RWPE2 (cell line): Measurements from ENCODE around the gene LRFN2.

Experiments
- ATAC-seq: fragments of 200-7000 bp; cut with Tn5 transposase; 3 replicates; pipeline ENCODE4 v1.9.1; 2021; ENCODE audit warnings: low read depth
- DNase-seq: peaks from one replicate; pipeline ENCODE4 v3.0.0-alpha.2; 2020; ENCODE audit warnings: low spot score
- H3K27ac ChIP-seq: fragments of 450-650 bp; 2 replicates; pipeline ENCODE4 v1.5.1; 2017; ENCODE audit warnings: mild to moderate bottlenecking; ENCODE audit not compliant: poor library complexity, severe bottlenecking
- H3K27me3 ChIP-seq: fragments of 250-450 bp; sonication (Bioruptor Pico); 2 replicates; pipeline ENCODE4 v1.5.1; 2021; ENCODE audit warnings: mild to moderate bottlenecking, moderate library complexity; ENCODE audit not compliant: insufficient read depth, poor library complexity, severe bottlenecking
- H3K36me3 ChIP-seq: fragments of 250-450 bp; sonication (Bioruptor Pico); 2 replicates; pipeline ENCODE4 v1.5.1; 2020; ENCODE audit warnings: low read depth, mild to moderate bottlenecking, moderate library complexity
- H3K4me1 ChIP-seq: fragments of 250-450 bp; sonication (Bioruptor Pico); 2 replicates; pipeline ENCODE4 v1.5.1; 2021; ENCODE audit warnings: mild to moderate bottlenecking, moderate library complexity; ENCODE audit not compliant: insufficient read depth, poor library complexity, severe bottlenecking
- H3K4me3 ChIP-seq: fragments of 250-450 bp; sonication (Bioruptor Pico); 2 replicates; pipeline ENCODE4 v1.5.1; 2021; ENCODE audit warnings: mild to moderate bottlenecking, moderate library complexity; ENCODE audit not compliant: severe bottlenecking
- H3K9me3 ChIP-seq: fragments of 250-450 bp; sonication (Bioruptor Pico); 2 replicates; pipeline ENCODE4 v1.5.1; 2021; ENCODE audit warnings: mild to moderate bottlenecking, moderate library complexity; ENCODE audit not compliant: severe bottlenecking
- TF ChIP-seq, protein P1 (sequence below): fragments of 450-650 bp; IDR thresholded peaks from one replicate; pipeline ENCODE4 v1.5.1; 2017; ENCODE audit warnings: mild to moderate bottlenecking, moderate library complexity; ENCODE audit not compliant: poor library complexity, severe bottlenecking

Gene LRFN2

DNA sequence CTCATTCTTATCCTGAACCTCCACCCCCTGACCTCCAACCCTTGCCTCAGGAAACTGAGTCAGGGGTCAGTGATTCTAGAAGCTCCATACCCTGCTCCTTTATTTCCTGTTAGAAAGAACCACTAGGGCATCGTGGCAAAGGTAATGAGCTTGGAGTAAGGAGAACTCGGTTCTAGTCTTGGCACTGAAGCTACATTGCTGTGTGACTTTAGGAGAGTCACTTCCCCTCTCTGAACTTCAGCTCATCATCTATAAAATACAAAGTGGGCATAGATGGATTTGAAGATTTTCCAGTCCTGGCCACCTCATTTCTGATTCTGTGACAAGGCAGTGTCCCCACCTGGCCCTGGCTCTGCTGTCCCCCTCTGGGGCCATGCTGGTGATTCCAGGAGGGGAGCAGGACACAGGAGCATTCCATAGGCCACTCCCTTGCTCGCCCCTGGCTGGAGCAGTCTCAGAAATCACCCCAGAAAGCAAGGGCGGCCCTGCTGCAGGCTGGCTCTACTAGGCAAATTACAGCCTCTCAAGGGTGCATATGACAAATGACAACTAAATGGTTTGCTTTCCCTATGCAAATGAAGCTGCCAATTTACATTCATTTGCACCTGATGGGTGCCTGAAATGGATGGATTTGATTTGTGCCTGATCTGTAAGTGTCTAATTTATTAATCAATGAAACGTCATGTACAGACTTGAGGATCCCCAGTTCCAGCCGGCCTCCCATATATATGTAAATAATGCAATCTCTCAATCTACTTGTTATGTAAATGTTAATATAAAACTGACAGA is 62.2 kb downstream of the LRFN2 start:
- no peaks in the 10 kb centered on the region for H3K27me3 ChIP-seq
- TF ChIP-seq, protein P1, sequence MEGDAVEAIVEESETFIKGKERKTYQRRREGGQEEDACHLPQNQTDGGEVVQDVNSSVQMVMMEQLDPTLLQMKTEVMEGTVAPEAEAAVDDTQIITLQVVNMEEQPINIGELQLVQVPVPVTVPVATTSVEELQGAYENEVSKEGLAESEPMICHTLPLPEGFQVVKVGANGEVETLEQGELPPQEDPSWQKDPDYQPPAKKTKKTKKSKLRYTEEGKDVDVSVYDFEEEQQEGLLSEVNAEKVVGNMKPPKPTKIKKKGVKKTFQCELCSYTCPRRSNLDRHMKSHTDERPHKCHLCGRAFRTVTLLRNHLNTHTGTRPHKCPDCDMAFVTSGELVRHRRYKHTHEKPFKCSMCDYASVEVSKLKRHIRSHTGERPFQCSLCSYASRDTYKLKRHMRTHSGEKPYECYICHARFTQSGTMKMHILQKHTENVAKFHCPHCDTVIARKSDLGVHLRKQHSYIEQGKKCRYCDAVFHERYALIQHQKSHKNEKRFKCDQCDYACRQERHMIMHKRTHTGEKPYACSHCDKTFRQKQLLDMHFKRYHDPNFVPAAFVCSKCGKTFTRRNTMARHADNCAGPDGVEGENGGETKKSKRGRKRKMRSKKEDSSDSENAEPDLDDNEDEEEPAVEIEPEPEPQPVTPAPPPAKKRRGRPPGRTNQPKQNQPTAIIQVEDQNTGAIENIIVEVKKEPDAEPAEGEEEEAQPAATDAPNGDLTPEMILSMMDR = no peak
- no peak for DNase-seq
- H3K36me3 ChIP-seq = no peaks in the 10 kb centered on the region
- no peak for ATAC-seq
- no peak overlapping the region for H3K4me3 ChIP-seq
- H3K4me1 ChIP-seq = no peaks in the 10 kb centered on the region
- no peaks in the 10 kb centered on the region for H3K9me3 ChIP-seq
- no peak overlapping the region for H3K27ac ChIP-seq

GRCh38 chr6:40523505-40524172 is 63.5 kb downstream of the LRFN2 start:
- DNase-seq = no peak
- H3K4me3 ChIP-seq = no peak overlapping the region
- H3K36me3 ChIP-seq = no peaks in the 10 kb centered on the region
- H3K9me3 ChIP-seq = no peaks in the 10 kb centered on the region
- H3K4me1 ChIP-seq = no peaks in the 10 kb centered on the region
- no peaks in the 10 kb centered on the region for H3K27me3 ChIP-seq
- H3K27ac ChIP-seq = no peak overlapping the region
- TF ChIP-seq, protein P1 = no peak
- ATAC-seq = peak; percentile 38; the same call in 2 of the 3 replicates

DNA sequence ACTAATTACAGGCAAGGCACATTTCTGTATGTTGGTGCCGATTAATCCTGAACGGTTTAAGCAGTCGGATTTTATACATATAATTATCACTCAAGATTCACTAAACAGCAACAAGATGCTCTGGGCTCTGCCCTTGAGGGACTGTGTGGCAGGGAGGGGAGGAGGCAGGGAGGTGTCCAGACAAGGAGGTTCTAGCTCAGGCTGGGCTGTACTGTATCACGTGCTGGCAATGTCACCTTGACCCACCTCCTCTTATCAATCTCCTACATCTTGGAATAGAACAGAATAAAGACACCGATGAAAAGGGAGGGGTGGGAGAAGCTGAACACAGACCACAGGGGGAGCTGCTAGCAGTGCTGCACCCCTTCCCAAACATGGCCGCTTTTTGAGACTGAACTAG is 65.7 kb downstream of the LRFN2 start:
- TF ChIP-seq, protein P1 = no peak
- ATAC-seq (no peak), DNase-seq (no peak)
- Histone ChIP-seq H3K27me3 (peaks cover 2% of the 10 kb centered on the region), H3K36me3 (no peaks in the 10 kb centered on the region), H3K27ac (no peak overlapping the region), H3K4me3 (no peak overlapping the region), H3K4me1 (no peaks in the 10 kb centered on the region), H3K9me3 (no peaks in the 10 kb centered on the region)

DNA sequence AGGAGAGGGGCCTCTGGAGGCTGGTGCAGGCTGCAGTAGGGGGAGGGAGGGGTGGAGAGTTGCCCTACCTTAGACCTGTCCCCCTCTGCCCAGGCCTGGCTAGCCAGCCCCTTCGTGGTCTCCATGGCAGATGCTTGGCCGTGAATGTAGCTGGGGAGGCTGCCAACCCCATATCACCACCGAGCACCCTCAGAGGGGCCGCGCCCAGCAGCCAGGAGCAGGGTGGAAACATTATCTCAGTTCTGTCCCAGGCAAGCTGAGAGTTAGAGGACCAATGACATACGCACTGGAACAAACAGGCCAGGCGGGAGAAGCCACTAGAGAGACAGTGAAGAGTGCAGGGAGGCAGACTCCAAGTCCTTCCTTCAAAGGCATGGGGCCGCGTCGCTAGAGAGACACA is 66.5 kb downstream of the LRFN2 start:
- no peak for ATAC-seq

More for the DNA sequence above, 66.5 kb downstream of the LRFN2 start:
- no peak overlapping the region for H3K27ac ChIP-seq
- H3K4me3 ChIP-seq = no peak overlapping the region
- no peaks in the 10 kb centered on the region for H3K36me3 ChIP-seq
- TF ChIP-seq, protein P1 = no peak
- H3K27me3 ChIP-seq = peaks cover 2% of the 10 kb centered on the region
- H3K9me3 ChIP-seq = no peaks in the 10 kb centered on the region
- no peak for DNase-seq
- H3K4me1 ChIP-seq = no peaks in the 10 kb centered on the region
